ENCODE results near the gene CST8.

Gene CST8

DNA sequence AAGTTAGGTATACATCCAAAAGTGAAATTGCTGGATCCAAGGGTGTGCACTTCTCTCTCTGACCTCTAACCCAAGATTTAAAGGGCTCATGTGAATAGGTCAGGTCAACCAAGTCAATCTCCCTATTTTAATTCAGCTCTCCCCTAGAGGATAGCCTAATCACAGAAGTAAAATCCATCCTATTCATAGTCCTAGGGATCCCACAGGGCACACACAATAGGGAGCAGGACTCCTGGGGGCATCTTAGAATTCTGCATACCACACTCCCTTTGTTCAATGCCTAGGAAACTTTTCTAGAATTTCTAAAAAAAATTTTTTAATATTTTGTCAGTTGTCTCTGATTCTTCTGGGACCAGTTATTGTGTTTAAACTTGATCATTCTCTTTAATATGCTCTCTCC, 42.2 kb downstream of the CST8 start:
- no peaks in the 10 kb centered on the region for H3K4me1 ChIP-seq (ENCODE audit: control insufficient read depth, insufficient read depth, low read length)

DNA sequence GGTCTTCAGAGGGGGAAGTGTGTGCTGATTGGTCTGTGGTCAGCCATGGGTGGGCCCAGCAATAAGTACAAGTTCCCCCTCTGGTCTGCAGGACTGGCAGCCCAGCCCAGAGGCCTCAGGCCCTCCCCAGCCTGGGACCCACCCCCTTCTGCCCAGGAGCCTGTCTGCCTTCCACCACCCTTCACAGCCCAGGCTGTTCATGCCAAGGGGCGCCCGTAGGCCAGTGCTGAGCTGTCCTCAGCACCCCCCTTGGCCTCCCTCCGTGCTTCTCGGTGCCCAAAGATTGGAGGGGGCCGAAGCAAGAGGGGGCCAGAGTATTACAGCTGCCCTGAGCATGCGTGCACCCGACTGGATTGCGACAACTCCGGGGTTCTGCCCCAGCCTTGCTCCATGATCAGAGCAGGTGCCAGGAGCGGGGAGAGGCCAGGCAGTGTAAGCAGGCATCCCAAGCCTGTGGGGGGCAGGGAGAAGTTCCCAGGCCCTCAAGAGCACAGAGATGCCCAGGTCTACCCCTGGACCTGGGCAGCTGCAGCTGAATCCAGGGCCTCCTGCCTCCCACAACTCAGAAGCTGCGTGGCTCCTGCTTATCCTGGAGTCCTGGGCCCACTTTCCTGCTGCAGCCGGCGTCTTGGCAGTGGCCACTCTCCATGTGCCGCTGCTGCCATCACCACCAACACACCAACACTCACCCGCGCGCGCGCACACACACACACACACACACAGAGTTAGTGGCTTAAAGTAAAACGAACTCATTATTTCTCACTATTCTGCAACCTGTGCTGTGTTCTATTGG, 44.1 kb downstream of the CST8 start:
- no peaks in the 10 kb centered on the region for H3K27me3 ChIP-seq (ENCODE audit: control insufficient read depth, insufficient read depth, low read length)
- H3K9ac ChIP-seq (ENCODE audit: low read length) = no peak overlapping the region

More for the DNA sequence above, 42.2 kb downstream of the CST8 start:
- Histone ChIP-seq H3K9ac (ENCODE audit: low read length) (no peak overlapping the region), H3K36me3 (ENCODE audit: control insufficient read depth, insufficient read depth, low read length) (no peaks in the 10 kb centered on the region), H3K4me3 (ENCODE audit: low read length) (no peak overlapping the region), H3K27me3 (ENCODE audit: control insufficient read depth, insufficient read depth, low read length) (no peaks in the 10 kb centered on the region), H3K27ac (ENCODE audit: low read depth, low read length) (no peak overlapping the region)

DNA sequence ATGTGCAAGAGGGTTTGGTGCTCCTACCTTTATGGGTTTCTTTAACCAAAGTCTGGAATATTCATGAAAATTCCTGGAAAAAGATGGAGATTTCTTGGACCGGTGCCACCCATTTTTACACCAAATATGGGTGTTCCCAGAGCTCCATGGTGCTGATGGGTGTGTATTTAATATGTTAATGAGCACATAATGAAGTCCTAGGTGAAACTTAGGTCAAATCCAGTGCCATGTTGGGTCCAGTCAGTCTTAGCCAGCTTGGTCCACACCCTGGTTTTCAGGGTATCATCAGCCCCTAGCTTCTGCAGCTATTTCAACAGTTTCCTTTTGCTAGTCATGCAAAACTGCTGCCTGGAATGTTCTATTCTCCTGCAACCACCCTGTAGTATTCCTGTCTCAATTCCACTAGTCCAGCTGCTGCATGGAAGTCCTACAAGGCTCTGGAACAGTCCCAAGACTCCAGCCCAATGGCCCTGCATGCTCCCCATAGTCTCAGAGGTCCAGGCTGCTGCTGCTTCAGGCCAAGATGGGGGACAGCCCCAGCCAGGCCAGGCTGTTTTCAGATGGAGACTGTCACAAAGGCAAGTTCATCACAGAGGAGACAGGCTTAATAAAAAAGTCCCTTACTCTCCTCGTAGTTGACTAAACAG, 45.5 kb downstream of the CST8 start:
- H3K4me3 ChIP-seq (ENCODE audit: low read length) = no peak overlapping the region
- no peaks in the 10 kb centered on the region for H3K27me3 ChIP-seq (ENCODE audit: control insufficient read depth, insufficient read depth, low read length)
- H3K36me3 ChIP-seq (ENCODE audit: control insufficient read depth, insufficient read depth, low read length) = no peaks in the 10 kb centered on the region
- no peaks in the 10 kb centered on the region for H3K4me1 ChIP-seq (ENCODE audit: control insufficient read depth, insufficient read depth, low read length)
- no peak overlapping the region for H3K27ac ChIP-seq (ENCODE audit: low read depth, low read length)
- H3K9ac ChIP-seq (ENCODE audit: low read length) = no peak overlapping the region

More for the DNA sequence above, 44.1 kb downstream of the CST8 start:
- Histone ChIP-seq H3K36me3 (ENCODE audit: control insufficient read depth, insufficient read depth, low read length) (no peaks in the 10 kb centered on the region), H3K4me3 (ENCODE audit: low read length) (no peak overlapping the region), H3K4me1 (ENCODE audit: control insufficient read depth, insufficient read depth, low read length) (no peaks in the 10 kb centered on the region), H3K27ac (ENCODE audit: low read depth, low read length) (no peak overlapping the region)

DNA sequence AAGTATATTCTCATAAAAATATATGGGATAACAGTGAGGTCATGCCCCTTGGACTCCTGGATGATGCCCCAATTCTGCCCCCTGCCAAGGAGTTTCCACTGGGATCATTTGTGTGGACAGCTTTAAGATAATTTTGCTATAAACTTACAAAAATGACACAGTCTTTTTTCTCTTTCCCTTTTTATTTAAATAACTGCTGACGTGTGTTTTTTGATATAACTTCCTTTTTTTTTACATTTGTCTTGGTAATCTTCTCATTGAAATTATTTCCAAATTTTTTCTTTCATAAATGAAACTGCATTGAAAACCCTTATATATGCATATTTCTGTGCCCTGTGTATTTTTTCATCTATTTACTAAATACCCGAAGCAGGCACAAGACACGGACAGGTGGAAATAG, 46.1 kb downstream of the CST8 start:
- Histone ChIP-seq H3K9ac (ENCODE audit: low read length) (no peak overlapping the region), H3K4me1 (ENCODE audit: control insufficient read depth, insufficient read depth, low read length) (no peaks in the 10 kb centered on the region), H3K27ac (ENCODE audit: low read depth, low read length) (no peak overlapping the region), H3K36me3 (ENCODE audit: control insufficient read depth, insufficient read depth, low read length) (no peaks in the 10 kb centered on the region), H3K4me3 (ENCODE audit: low read length) (no peak overlapping the region), H3K27me3 (ENCODE audit: control insufficient read depth, insufficient read depth, low read length) (no peaks in the 10 kb centered on the region)

DNA sequence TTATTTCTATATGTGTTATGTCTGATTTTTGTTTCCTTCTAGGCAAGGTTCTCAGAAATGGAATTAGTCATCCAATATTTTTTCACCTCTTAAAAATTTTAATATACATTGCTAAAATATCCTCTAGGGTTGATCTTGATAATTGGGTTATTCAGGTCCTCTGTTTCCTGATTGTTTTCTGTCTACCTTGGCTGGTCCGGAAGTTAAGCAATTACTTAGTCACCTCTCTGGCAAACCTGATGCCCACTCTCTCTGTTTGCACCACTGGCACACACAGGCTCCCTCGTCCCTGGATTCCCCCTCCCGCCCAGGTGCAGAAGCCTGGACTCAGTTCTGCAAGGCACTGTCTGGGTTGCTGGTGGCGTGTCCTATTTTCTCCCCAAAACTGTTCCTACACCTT, 49.7 kb downstream of the CST8 start:
- Histone ChIP-seq H3K9ac (ENCODE audit: low read length) (no peak overlapping the region), H3K27me3 (ENCODE audit: control insufficient read depth, insufficient read depth, low read length) (no peaks in the 10 kb centered on the region)

DNA sequence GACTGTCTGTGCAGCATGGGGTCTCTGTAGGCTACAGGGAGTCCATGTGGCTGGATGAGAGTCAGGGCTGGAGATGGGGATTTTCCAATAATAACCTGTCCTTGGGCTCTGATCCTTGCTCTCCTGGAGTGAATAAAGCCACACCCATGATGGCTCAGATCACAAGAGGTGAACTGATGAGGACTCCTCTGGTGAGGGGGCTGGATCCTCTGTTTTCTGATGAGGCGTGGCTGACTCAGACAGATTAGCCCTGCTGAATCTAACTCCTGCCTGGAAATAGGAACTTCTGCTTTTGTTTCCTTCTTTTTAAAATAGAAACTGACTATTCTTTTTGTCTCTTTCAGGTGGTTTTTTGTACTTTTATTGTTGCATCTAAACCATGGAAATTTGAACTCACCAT, 50.4 kb downstream of the CST8 start:
- Histone ChIP-seq H3K27me3 (ENCODE audit: control insufficient read depth, insufficient read depth, low read length) (no peaks in the 10 kb centered on the region), H3K4me3 (ENCODE audit: low read length) (no peak overlapping the region), H3K27ac (ENCODE audit: low read depth, low read length) (no peak overlapping the region), H3K36me3 (ENCODE audit: control insufficient read depth, insufficient read depth, low read length) (no peaks in the 10 kb centered on the region), H3K4me1 (ENCODE audit: control insufficient read depth, insufficient read depth, low read length) (no peaks in the 10 kb centered on the region), H3K9ac (ENCODE audit: low read length) (no peak overlapping the region)

More for the DNA sequence above, 49.7 kb downstream of the CST8 start:
- Histone ChIP-seq H3K4me3 (ENCODE audit: low read length) (no peak overlapping the region), H3K27ac (ENCODE audit: low read depth, low read length) (no peak overlapping the region), H3K36me3 (ENCODE audit: control insufficient read depth, insufficient read depth, low read length) (no peaks in the 10 kb centered on the region), H3K4me1 (ENCODE audit: control insufficient read depth, insufficient read depth, low read length) (no peaks in the 10 kb centered on the region)

DNA sequence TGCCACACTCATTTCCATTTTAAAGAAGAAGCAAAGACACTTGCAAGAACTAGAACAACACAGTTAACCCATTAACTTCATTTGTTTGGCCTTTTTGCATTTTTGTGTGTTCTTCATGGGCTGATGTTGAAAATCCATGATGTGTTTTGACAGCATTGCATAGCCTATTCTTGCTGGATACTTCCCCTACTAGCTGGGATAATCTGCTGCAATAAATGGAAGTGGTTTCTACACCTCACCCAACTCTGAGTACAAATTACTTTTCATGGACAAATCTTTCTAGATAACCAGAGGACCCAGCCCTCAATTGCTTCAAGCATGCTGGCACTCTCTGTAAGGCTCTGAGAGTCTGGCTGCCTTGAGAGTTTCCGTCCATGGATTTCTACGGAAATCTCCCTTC, 50.9 kb downstream of the CST8 start:
- Histone ChIP-seq H3K27ac (ENCODE audit: low read depth, low read length) (no peak overlapping the region), H3K9ac (ENCODE audit: low read length) (no peak overlapping the region), H3K4me3 (ENCODE audit: low read length) (no peak overlapping the region), H3K36me3 (ENCODE audit: control insufficient read depth, insufficient read depth, low read length) (no peaks in the 10 kb centered on the region), H3K4me1 (ENCODE audit: control insufficient read depth, insufficient read depth, low read length) (no peaks in the 10 kb centered on the region), H3K27me3 (ENCODE audit: control insufficient read depth, insufficient read depth, low read length) (no peaks in the 10 kb centered on the region)

DNA sequence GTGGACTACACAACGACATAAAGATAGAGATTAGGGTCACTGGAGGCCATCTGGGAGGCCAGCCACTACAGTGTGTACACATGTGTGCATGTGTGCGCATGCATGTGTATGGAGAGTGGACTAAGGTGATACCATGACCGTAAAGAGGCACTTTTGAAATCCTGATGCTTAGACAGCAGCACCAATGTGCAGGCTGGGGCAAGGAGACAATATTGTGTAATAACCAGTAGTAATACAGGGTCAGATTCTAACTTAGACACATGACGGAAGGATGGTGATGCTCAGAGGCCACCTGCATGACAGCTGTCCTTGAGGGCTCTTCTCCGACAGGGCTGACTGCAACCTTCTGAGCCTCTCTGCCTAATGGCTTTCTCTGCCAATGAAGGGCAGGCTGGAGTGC, 51.9 kb downstream of the CST8 start:
- Histone ChIP-seq H3K4me1 (ENCODE audit: control insufficient read depth, insufficient read depth, low read length) (no peaks in the 10 kb centered on the region), H3K27me3 (ENCODE audit: control insufficient read depth, insufficient read depth, low read length) (no peaks in the 10 kb centered on the region), H3K36me3 (ENCODE audit: control insufficient read depth, insufficient read depth, low read length) (no peaks in the 10 kb centered on the region), H3K27ac (ENCODE audit: low read depth, low read length) (no peak overlapping the region), H3K4me3 (ENCODE audit: low read length) (no peak overlapping the region), H3K9ac (ENCODE audit: low read length) (no peak overlapping the region)

DNA sequence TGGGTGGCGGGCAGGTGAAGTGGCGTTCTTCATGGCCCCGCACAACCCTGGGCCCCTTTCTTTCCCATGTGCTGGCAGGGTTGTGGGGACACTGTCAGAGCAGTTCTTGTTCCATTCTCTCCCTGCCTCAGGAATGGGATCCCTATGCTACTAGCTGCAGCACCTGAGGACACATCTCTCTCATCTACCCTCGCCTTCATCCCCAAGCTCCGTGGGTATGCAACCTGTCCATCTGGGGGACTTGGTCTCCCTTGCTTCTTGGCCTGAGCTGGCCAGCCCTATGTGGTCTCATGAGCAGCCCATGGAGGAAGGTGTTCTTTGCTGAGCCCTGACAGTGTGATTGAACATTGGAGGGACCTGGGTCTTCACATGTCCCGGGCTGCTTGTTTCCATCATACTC, 53.2 kb downstream of the CST8 start:
- Histone ChIP-seq H3K36me3 (ENCODE audit: control insufficient read depth, insufficient read depth, low read length) (no peaks in the 10 kb centered on the region), H3K9ac (ENCODE audit: low read length) (no peak overlapping the region), H3K27ac (ENCODE audit: low read depth, low read length) (no peak overlapping the region), H3K4me3 (ENCODE audit: low read length) (no peak overlapping the region), H3K27me3 (ENCODE audit: control insufficient read depth, insufficient read depth, low read length) (no peaks in the 10 kb centered on the region), H3K4me1 (ENCODE audit: control insufficient read depth, insufficient read depth, low read length) (no peaks in the 10 kb centered on the region)

Data from rectal smooth muscle tissue (tissue), 1 donor.